GM19324 (cell line): ENCODE data around the gene GPAT3.
"Not testable (repeated sequence)": the region's sequence is repeated elsewhere in the genome, so short reads cannot be mapped to it uniquely, and the experiment has no call there.

Experiments used
- ATAC-seq: cut with Tn5 transposase; IDR thresholded peaks from one replicate; pipeline ENCODE4 v1.9.1; 2021; ENCODE audit warnings: mild to moderate bottlenecking, moderate library complexity; ENCODE audit not compliant: unreplicated experiment, low FRiP score

GPAT3 gene

DNA sequence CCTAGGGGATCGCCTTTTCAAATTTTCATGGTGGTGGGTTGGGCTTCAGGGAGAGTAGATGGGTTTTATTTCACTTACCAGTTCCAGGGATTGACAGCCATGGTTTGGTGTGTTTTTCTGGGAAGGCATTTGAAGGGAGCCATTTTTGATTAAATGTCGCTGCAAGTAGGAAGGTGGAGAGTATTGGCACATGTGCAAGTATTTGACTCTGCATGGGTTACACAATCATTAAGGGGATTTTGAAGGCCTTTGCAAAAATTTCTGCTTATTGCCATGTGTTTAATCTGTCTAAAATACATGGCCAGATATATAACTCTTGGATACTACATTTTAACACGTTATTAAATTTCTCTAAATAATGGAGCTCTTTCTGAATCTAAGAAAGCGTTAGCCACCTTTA lies 55.1 kb downstream of the GPAT3 start:
- ATAC-seq: no peak

DNA sequence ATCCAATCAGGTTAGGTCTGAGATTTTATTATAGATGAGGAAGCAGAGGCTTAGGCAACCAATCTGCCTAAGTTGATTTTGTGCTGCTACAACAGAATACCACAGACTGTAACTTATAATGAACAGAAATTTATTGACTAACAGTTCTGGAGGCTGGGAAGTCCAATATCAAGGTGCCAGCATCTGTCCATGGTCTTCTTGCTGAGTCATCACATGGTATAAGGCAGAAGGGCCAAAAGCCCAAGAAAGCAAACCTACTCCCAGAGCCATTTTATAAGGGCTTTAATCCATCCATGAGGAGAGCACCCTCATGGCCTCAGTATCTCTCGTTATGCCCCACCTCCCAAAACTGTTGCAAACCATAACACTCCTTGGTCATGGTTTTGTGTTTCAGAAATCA lies 55.8 kb downstream of the GPAT3 start:
- no peak for ATAC-seq

DNA sequence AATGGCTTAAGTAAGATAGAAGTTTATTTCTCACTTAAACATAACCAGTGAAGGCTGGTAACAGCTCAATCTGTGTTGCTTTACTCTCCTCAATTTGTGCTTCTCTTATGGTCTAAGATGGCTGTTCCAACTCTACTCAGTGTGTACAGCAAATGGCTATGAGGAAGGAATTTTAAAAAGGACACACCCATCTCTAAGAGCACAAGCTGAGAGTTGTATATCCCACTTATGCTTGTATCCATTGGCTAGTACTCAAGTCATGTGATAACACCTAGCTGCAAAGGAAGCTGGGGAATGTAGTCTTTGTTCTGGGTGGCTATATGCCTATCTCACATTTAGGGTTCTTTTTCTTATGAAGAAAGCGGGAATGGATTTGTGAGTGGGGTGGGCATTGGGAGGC lies 63.3 kb downstream of the GPAT3 start:
- no peak for ATAC-seq

DNA sequence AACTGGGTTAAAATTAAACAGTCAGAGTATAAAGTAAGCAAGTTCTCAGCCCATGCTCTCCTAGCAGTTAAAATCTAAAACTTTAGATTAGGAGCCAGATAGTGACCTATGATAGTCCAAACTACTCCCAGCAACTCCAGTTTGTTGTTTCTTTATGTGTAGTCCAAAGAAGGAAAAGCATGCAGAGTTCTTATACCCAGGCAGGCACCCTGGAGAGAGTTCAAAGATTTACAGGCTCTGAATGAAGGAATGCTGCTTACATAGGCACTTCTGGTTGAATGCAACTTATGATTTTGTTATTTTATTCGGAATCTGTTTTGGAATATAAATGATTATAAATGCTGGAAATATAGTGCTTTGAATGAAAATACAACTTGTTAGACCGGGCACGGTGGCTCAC lies 67.2 kb downstream of the GPAT3 start:
- no peak for ATAC-seq

DNA sequence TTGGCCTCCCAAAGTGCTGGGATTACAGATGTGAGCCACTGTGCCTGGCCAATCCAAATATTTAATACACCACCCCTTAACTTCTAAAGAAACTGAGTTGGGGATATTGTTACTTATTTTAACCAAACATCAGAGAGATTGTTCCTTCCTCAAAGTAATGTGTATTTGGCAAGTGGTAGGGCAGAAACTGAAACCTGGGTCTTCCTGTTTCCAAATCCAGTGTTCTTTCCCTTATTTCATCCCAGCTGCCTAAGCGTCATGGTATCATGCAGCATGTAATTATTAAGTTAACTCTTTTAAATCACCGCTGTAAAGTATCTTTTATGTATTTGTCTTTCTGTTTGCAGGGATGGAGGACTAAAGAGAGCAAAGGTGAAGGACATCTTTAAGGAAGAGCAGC lies 68.4 kb downstream of the GPAT3 start:
- no peak for ATAC-seq

DNA sequence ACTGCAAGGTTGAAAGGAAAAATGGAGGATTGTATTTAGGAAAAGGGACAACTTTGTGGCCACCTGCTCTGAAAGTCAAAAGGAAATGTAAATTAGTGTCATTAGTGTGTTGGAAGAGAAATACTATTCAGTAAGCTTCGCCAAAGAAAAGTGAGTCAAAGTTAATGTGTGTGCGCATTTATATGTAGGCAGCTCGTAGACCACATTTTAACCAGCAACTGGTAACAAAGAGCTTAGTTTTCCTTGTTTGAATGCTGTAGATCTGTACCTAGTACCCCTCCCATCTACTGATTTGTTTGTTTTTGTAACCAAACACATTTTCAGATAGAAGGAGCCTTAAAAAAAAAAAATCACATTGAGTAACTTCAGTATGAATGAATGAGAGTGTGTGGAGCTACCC lies 69.3 kb downstream of the GPAT3 start:
- no peak for ATAC-seq

DNA sequence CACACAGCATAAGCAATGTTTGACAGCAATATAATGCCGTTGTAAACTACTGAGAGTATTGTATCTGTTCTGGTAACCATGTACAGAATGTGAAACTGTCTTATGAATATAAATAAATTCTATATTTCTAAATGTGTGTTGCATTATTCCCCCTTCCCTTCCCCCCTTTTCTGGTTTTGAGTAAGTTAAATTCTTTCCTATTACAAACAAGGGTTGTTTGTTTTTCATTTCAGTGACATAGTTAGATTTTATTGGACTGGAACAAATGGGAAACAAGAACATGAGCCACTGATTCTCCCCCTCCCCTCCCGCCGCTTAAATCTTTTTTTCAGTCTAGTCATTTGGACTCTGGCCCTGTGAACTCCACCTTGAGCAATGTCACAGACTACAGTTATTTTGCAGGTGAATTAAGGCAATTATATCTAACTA lies 69.8 kb downstream of the GPAT3 start:
- ATAC-seq: no peak

DNA sequence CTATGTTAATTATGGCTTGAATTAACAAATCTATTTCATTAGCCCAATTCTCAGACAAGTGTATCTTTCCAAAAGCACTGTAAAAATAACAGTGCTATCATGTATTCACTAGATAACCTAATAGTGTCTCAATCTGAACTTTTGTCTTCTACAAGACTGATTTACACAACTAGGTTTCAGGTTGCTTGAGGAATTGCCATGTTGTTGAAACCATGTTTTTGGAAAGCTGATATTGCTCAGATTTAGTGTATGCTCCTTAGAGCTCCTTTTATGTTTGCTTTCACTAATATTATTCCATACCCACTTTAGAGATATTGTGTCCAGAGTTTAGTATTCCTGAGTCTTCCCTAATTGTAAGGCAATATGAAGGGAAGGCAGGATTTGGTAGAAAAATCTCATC lies 70.6 kb downstream of the GPAT3 start:
- ATAC-seq: no peak

DNA sequence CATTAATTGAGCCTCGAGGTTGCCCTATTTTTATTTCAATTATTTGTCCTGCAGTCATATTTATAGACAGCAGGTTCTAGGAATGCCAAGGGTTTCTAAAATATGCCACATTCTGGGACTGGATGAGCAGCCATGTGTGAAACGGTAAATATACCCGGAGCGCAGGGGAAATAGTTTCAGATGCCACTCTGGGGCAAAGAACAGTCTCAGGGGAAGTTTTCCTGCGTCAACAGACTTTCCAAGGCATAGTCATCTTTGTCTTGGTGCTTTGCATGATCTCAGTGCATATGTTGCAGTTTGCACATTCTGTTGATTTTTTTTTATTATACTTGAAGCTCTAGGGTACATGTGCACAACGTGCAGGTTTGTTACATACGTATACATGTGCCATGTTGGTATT lies 71.0 kb downstream of the GPAT3 start:
- no peak for ATAC-seq

DNA sequence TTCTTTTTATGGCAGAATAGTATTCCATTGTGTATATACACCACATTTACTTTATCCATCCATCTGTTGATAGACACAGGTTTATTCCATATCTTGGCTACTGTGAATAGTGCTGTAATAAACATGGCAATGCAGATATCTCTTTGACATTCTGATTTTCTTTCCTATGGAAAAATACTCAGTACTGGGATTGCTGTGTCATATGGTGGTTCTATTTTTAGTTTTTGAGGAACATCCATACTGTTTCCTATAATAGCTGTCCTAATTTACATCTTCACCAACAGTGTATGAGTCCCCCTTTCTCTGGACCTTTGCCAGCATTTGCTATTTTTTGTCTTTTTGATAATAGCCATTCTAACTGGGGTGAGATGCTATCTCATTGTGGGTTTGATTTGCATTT lies 73.5 kb downstream of the GPAT3 start:
- ATAC-seq: no peak

DNA sequence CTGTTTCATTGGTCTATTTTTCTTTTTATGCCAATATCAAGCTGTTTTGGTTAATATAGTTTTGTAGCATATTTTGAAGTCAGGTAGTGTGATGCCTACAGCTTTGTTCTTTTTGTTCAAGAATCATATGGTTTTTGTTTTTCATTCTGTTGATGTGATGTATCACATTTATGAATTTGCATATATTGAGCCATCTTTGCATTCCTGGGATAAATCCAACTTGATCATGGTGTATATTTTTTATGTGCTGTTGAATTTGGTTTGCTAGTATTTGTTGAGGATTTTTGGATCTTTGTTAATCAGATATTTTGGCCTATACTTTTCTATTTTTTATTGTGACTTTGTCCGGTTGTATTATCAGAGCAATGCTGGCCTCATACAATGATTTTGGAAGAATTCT lies 74.8 kb downstream of the GPAT3 start:
- ATAC-seq: no peak

DNA sequence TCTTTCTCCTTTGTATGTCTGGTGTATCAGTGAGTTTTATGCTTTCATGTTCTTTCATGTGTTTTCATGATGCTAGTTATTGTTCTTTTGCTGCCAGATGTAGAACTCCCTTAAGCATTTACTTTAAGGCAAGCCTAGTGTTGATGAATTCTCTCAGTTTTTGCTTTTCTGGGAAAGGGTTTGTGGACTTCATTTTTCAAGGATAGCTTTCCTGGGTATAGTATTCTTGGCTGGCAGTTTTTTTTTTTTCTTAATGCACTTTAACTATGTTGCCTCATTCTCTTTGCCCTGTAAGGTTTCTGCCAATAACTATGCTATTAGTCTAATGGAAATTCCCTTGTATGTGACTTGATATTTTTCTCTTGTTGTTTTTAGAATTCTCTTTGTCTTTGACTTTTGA lies 77.1 kb downstream of the GPAT3 start:
- no peak for ATAC-seq

DNA sequence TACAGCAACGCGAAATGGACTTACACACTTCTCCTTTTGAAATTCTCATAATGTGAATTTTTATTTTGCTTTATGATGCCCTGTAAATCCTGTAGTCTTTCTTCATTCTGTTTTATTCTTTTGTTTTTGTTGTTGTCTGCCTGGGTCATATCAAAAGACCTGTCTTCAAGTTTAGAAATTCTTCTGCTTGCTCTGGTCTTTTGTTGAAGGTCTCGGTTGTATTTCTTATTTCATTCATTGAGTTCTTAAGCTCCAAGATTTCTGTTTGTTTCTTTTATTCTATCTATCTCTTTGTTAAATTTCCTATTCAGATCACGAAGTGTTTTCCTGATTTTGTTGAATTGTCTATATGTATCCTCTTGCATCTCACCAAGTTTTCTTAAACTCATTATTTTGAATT lies 78.1 kb downstream of the GPAT3 start:
- no peak for ATAC-seq

DNA sequence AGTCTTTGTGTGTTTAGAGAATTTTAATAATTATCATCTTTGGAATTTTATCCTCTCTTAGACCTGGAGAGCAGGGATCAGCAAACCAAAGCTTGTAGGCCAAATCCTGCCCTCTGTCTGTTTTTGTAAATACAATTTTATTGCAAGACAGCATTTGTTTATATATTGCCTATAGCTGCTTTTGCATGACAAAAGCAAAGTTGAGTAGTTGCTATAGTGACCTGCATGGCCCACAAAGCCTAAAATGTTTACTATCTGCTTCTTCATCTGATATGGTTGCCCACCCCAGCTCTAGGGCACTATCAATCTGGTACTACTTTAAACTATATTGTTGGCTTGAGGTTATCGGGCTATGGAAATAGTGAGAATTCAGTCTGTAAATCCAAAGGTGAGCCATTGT lies 80.3 kb downstream of the GPAT3 start:
- no peak for ATAC-seq

DNA sequence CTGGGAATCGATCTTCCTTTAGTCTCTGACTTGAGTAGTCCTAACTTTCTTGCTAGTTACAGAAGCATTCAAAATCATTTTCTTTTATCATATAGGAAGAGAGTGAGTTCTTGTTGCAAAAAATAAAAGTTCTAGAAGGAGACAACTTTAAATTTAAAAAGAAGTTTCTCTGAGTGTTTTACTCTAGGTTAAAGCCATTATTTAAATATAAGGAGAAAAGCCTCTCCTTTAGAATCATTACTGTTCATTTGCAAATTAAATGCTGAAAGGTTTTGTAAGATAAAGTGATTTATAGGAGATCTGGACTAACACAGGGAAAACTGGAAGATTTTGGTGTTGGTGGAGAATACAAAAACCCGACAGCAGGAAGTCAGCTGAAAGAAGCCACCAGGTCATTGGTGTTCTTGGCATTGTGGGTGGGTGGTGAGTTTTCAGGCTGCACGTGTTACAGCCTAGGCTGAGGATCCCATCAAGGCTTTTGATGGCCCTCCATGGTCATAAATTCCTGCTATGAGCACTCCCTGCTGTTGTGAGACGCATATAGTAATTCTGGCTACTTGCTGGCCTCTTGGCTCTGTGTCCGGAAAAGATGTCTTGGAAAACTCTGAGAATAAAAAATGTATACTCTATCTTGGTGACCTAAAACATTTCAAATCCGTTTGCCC lies 81.6 kb downstream of the GPAT3 start:
- ATAC-seq: no peak

DNA sequence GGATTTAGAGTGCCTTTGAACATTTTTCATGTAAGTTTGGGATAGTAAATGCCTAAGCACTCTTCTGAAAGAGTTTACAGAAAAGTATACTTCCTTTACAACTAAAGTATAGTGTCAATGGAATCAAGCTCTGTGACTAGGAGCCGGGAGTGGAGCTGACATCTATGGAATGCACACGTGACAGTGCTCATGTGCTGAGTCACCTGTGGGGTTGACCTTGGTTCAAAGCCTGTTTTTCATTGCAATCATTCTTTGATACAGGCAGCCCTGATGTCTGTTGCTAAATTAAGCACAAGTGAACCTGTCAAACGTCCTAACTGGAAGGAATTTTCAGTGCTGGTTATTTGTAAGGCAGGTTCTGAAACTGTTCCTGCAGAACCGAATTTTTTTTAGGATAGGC lies 82.5 kb downstream of the GPAT3 start:
- no peak for ATAC-seq

DNA sequence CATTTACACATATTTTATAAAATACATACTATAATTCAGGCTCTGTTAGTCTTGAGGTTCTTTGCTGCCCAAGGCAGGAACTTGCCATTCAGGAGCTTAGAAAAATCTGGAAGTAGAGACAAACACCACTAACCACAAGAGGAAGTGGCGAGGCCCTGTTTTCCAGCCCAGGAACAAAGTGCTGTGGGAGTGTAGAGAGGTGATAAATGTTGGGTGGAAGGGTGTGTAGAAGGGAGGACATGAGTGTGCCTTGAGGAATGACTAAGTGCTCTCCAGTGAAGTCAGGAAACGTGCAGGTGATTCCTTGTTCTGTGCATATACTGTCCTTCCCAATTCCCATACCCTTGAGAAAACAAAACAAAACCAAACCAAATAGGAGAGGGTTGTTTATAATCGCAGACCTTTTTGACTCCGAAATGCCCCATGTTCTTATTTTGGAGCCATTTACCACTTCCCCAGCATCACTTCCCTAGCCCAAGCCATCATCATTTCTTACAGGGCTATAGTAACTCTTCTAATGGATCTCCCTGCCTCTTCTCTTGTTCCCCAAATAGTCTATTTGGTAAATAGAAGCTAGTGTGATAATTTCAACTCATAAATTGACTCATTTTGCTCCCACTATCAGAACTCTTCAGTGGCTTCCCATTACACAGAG lies 83.2 kb downstream of the GPAT3 start:
- no peak for ATAC-seq

DNA sequence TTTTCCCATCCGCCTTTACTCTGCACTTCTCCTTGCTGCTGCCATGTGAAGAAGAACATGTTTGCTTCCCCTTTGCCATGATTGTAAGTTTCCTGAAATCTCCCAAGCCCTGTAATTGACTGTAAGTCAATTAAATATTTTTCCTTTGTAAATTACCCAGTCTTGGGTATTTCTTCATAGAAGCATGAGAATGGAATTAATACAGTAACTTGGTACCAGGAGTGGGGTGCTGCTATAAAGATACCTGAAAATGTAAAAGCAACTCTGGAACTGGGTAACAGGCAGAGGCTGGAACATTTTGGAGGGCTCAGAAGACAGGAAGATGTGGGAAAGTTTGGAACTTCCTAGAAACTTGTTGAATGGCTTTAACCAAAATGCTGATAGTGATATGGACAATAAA lies 86.2 kb downstream of the GPAT3 start:
- ATAC-seq: not testable (repeated sequence)

DNA sequence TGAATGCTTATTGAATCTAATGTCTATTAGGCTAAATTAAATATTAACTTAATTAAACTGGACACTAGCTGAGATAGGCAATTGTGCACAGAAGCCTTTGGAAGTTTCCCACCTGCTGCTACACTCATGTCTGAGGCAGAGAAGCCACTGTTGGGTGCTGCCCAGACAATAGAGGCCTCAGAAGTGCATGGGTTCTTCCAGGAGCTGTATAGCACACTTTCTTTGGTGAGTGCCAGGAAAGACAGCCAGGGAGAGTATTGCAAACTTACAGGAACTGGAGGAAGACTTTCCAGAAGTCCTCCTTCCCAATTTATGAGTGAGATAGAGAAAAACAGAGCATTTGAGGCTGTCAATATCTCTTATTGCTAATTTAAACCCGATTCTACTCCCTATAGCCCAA lies 89.9 kb downstream of the GPAT3 start:
- ATAC-seq: no peak

DNA sequence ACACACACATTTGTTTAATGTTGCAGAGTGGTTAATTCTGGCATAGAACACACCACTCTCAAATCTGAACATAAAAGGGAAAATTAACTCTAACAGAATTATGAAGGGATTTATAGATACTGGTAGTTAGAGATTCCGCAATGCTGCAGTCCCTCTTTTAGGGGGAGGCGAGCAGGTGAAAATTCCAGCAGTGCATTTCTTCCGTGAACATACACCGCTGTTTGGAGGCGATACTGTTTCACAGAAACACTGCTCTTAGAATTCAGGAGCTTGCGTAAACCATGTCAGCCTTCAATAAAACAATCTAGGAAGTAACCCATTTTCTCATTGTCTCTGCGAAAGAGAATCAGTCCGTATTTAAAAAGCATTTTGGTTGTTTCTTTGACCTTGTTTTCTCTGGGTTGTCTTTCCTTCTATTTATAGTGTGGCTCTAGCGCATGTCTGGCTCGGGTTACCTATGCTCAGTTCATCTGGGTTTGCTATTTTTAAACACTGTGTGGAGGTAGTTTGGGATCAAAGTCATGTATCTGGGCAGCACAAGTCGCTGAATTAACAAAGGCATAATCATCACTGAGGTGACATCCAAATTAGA lies 90.4 kb downstream of the GPAT3 start:
- no peak for ATAC-seq

DNA sequence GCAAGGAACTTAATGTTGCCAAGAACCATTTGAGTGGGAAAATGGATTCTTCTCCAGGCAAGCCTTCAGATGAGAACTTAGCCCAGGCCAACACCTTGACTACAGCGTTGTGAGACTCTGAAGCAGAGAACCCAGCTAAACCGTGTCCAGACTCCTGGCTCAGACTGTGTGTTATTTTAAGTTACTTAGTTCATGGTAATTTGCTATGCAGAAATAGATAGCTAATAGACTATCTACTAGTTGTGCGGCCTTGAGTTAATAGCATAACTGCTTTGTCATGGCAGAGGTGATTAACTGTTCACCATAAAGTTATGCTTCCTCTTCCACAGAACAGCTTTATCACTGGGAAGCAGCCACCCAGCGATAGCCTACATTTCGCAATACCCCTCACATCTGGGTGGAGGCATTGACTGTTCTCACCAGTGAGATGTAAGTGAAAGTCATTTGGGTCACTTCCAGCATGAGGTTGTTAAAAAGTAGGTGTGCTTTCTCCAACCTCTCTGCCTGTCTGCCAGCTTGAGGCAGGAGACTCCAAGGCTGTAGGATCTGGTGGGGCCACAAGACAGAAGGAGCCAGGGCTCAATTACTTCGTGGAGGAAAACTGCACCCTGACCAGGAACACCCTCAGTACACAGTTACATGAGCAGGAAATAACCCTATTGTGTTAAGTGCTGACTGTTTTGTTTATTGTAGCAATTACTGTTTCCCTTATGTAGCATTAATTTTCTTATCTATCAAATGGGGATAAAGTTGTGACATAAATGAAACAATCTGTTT lies 94.2 kb downstream of the GPAT3 start:
- ATAC-seq: no peak
